Measurements from ENCODE around the gene ENO3.
A peak's percentile ranks its signal among the peaks of the same experiment; 100 is the strongest.

The ENO3 gene

DNA sequence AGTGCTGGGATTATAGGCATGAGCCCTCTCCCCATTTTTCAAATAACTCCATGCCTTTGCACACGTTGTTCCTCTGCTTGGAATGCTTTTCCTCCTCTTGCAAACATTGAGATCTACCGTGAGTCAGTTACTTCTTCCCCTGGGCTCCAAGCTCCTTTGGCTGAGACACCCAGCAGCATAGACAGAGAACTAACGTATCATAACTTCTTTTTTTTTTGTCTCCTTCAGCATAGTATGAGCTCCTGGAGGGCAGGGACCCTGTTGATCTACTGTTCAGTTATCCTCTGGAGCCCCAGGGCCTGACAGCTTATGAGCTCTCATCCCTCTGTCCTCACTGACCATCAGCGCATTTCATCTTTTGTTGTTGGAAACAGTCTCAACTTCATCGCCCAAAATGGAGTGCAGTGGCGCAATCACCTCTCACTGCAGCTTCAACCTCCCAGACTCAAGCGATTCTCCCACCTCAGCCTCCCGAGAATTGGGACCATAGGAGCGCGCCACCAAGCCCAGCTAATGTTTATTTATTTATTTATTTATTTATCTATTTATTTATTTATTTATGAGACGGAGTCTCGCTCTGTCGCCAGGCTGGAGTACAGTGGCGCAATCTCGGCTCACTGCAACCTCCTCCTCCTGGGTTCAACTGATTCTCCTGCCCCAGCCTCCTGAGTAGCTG is 14.5 kb downstream of the ENO3 start:
- Histone ChIP-seq H3K23ac (ENCODE audit: low read depth, low read length, poor library complexity) (no peak overlapping the region), H3K14ac (ENCODE audit: low read length) (no peak overlapping the region), H3K4me2 (ENCODE audit: insufficient read depth, low read length, poor library complexity, severe bottlenecking) (no peak overlapping the region), H2BK15ac (ENCODE audit: low read length) (no peak overlapping the region), H3K4me3 (ENCODE audit: low read length in 2 of 2) (no peak overlapping the region), H3K4ac (ENCODE audit: low read length) (no peak overlapping the region), H2AK5ac (ENCODE audit: low read depth, low read length) (no peak overlapping the region), H3K36me3 (replicated peaks in 1 of 2; ENCODE audit: control insufficient read depth in 2 of 2, insufficient read depth in 2 of 2, low read length in 2 of 2) (peaks cover 6 to 38% of the 10 kb centered on the region in 2 donors), H2AFZ (ENCODE audit: low read length) (no peak overlapping the region), H3K4me1 (ENCODE audit: control insufficient read depth in 2 of 2, insufficient read depth in 1 of 2, low read depth in 1 of 2, low read length in 2 of 2) (peaks cover 6 to 15% of the 10 kb centered on the region in 2 donors), H3K27ac (replicated peaks; ENCODE audit: low read length) (no peak overlapping the region), H4K91ac (ENCODE audit: low read depth, low read length, poor library complexity) (no peak overlapping the region), H2BK5ac (ENCODE audit: low read length) (no peak overlapping the region), H3K79me1 (ENCODE audit: low read depth, low read length) (peaks cover 2% of the 10 kb centered on the region), H2BK12ac (ENCODE audit: low read length) (no peak overlapping the region), H2BK120ac (ENCODE audit: low read depth, low read length) (no peak overlapping the region), H3K9me3 (replicated peaks in 1 of 2; ENCODE audit: control insufficient read depth in 2 of 2, insufficient read depth in 1 of 2, low read depth in 1 of 2, low read length in 2 of 2) (peaks cover 3 to 9% of the 10 kb centered on the region in 2 donors), H3K18ac (ENCODE audit: low read length) (no peak overlapping the region), H4K8ac (ENCODE audit: low read depth, low read length) (no peak overlapping the region), H3K27me3 (ENCODE audit: control insufficient read depth in 3 of 3, insufficient read depth in 3 of 3, low read depth in 1 of 3, low read length in 3 of 3) (no peaks in the 10 kb centered on the region), H3K9ac (ENCODE audit: low read depth, low read length, poor library complexity) (no peak overlapping the region)
- no peak for DNase-seq (ENCODE audit: low spot score)
- no CpG with 5 or more reads among the region's 15 CpGs for WGBS, 2 donors (ENCODE audit: extremely low coverage in 2 of 2, insufficient read length in 2 of 2, insufficient replicate concordance in 1 of 2)

DNA sequence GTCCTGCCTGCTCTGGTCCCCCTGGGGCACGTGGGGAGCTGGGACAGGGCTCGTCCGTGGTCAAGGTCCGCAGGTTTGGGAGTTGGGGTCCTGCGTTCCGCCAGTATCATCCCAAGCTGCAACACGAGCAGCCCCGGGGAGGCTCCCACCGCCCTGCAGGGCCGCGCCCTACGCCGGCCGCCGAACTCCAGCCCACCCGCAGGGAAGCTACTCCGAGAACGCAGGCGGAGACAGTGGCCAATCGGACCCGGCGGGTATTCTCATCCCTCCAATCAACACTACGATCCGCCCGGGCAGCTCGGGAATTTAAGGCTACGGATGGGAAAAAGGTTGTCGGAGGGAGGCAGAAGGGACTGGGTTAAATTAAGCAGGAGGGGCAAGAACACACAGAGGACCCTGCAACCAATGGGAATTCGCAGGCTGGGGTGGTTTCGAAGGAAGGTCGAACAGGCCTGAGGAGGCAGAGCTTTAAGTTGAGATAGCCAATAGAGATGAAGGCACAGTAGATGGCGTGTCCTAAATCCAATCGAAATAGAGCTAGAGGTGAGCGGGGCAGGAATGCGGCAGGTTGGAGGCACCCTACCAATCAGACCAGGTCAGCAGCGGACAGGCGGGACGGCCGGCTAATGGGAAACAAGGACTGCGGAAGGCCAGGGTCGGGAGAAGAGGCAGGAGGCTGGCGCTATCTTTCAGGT is 16.1 kb downstream of the ENO3 start:
- H4K91ac ChIP-seq (ENCODE audit: low read depth, low read length, poor library complexity): peak overlapping the region; percentile 69
- H3K9me3 ChIP-seq (replicated peaks in 1 of 2; ENCODE audit: control insufficient read depth in 2 of 2, insufficient read depth in 1 of 2, low read depth in 1 of 2, low read length in 2 of 2): peaks cover 3 to 9% of the 10 kb centered on the region in 2 donors
- H3K9ac ChIP-seq (ENCODE audit: low read depth, low read length, poor library complexity): peak overlapping the region; percentile 92
- DNase-seq (ENCODE audit: low spot score): peak; percentile 99
- no peak overlapping the region for H2BK12ac ChIP-seq (ENCODE audit: low read length)
- peak overlapping the region; percentile 97 for H2BK5ac ChIP-seq (ENCODE audit: low read length)
- H2BK15ac ChIP-seq (ENCODE audit: low read length): peak overlapping the region; percentile 98
- peak overlapping the region; percentile 98 for H3K27ac ChIP-seq (replicated peaks; ENCODE audit: low read length)
- peak overlapping the region; percentile 67 for H2BK120ac ChIP-seq (ENCODE audit: low read depth, low read length)
- peak overlapping the region; percentile 74 for H2AFZ ChIP-seq (ENCODE audit: low read length)
- peak overlapping the region; percentile 81 for H3K23ac ChIP-seq (ENCODE audit: low read depth, low read length, poor library complexity)
- H3K4me2 ChIP-seq (ENCODE audit: insufficient read depth, low read length, poor library complexity, severe bottlenecking): peak overlapping the region; percentile 95
- H3K4me1 ChIP-seq (ENCODE audit: control insufficient read depth in 2 of 2, insufficient read depth in 1 of 2, low read depth in 1 of 2, low read length in 2 of 2): peaks cover 6 to 15% of the 10 kb centered on the region in 2 donors
- H3K4me3 ChIP-seq (ENCODE audit: low read length in 2 of 2): peak overlapping the region; percentile 67 to 91
- no peaks in the 10 kb centered on the region for H3K27me3 ChIP-seq (ENCODE audit: control insufficient read depth in 3 of 3, insufficient read depth in 3 of 3, low read depth in 1 of 3, low read length in 3 of 3)
- peak overlapping the region; percentile 90 for H3K14ac ChIP-seq (ENCODE audit: low read length)
- H3K18ac ChIP-seq (ENCODE audit: low read length): peak overlapping the region; percentile 97
- peak overlapping the region; percentile 99 for H2AK5ac ChIP-seq (ENCODE audit: low read depth, low read length)
- no peak overlapping the region for H4K8ac ChIP-seq (ENCODE audit: low read depth, low read length)
- WGBS, 2 donors (ENCODE audit: extremely low coverage in 2 of 2, insufficient read length in 2 of 2, insufficient replicate concordance in 1 of 2): no CpG with 5 or more reads among the region's 42 CpGs
- H3K36me3 ChIP-seq (replicated peaks in 1 of 2; ENCODE audit: control insufficient read depth in 2 of 2, insufficient read depth in 2 of 2, low read length in 2 of 2): peaks cover 6 to 36% of the 10 kb centered on the region in 2 donors
- peaks cover 2% of the 10 kb centered on the region for H3K79me1 ChIP-seq (ENCODE audit: low read depth, low read length)
- peak overlapping the region; percentile 85 for H3K4ac ChIP-seq (ENCODE audit: low read length)

DNA sequence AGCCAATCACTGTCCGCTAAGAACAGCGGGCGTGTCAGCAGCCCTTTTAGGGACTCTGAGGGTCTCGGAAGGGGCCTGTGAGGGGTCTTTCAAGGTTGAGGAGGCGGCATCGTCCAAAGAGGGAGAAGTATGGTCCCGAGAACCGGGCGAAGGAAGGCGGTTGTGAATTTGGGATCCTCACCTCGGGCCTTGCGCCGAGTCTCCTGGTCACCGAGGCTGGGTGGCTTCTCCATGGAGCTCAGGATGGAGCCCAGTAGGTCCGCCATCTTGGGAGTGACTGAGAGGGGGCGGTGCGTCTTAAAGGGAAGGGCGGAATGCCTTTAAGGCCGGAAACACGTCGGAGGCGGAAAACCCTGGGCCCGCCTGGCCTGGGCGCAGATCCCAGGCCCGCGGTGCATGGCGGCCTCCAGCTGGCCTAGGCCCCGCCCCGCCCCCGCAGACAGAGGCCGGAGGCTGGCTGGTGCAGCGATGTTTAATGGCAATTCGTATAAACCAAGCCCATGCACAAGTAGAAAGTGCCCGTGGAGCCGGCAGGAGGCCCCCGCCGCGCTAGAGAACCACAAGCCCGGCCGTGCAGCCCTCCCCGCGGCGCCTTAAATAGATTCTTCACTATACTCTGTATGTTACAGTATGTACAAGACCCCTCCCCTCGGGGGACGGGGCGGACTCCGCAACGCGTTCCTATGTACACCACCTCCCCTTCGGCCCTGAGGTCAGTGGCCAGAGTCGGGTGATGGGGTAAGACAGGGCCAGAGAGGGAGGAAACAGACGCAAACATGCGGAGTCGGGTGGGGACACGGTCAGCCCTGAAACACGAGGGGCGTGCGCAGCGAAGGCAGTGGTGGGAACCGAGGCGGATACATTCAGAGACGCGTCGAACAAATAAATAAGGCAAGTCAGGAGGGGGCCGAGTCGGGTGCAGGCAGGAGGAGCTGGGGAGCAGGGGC is 16.9 kb downstream of the ENO3 start, which contains the start of gene SPAG7:
SPAG7 (minus strand) TSS at position 279 of the 947 bp plus-strand sequence; CDS start at position 266, 13 bp downstream.
- H3K23ac ChIP-seq (ENCODE audit: low read depth, low read length, poor library complexity): peak within 1 kb of the TSS; percentile 81
- peak within 1 kb of the TSS; percentile 99 for H2AK5ac ChIP-seq (ENCODE audit: low read depth, low read length)
- WGBS, 2 donors (ENCODE audit: extremely low coverage in 2 of 2, insufficient read length in 2 of 2, insufficient replicate concordance in 1 of 2): no CpG with 5 or more reads among the region's 66 CpGs
- peak within 1 kb of the TSS; percentile 98 for H3K27ac ChIP-seq (replicated peaks; ENCODE audit: low read length)
- peak within 1 kb of the TSS; percentile 97 for H2BK5ac ChIP-seq (ENCODE audit: low read length)
- peak within 1 kb of the TSS; percentile 90 for H3K4ac ChIP-seq (ENCODE audit: low read length)
- no peaks in the 10 kb centered on the region for H3K27me3 ChIP-seq (ENCODE audit: control insufficient read depth in 3 of 3, insufficient read depth in 3 of 3, low read depth in 1 of 3, low read length in 3 of 3)
- peaks cover 6 to 15% of the 10 kb centered on the region in 2 donors for H3K4me1 ChIP-seq (ENCODE audit: control insufficient read depth in 2 of 2, insufficient read depth in 1 of 2, low read depth in 1 of 2, low read length in 2 of 2)
- H4K8ac ChIP-seq (ENCODE audit: low read depth, low read length): peak within 1 kb of the TSS; percentile 99
- peak within 1 kb of the TSS; percentile 98 for H2BK15ac ChIP-seq (ENCODE audit: low read length)
- peak within 1 kb of the TSS; percentile 67 to 91 for H3K4me3 ChIP-seq (ENCODE audit: low read length in 2 of 2)
- H3K79me1 ChIP-seq (ENCODE audit: low read depth, low read length): peaks cover 2% of the 10 kb centered on the region
- H3K9ac ChIP-seq (ENCODE audit: low read depth, low read length, poor library complexity): peak within 1 kb of the TSS; percentile 94
- no peak within 1 kb of the TSS for H2BK12ac ChIP-seq (ENCODE audit: low read length)
- H3K36me3 ChIP-seq (replicated peaks in 1 of 2; ENCODE audit: control insufficient read depth in 2 of 2, insufficient read depth in 2 of 2, low read length in 2 of 2): peaks cover 8 to 32% of the 10 kb centered on the region in 2 donors
- H3K14ac ChIP-seq (ENCODE audit: low read length): peak within 1 kb of the TSS; percentile 94
- H2BK120ac ChIP-seq (ENCODE audit: low read depth, low read length): peak within 1 kb of the TSS; percentile 67
- H2AFZ ChIP-seq (ENCODE audit: low read length): peak within 1 kb of the TSS; percentile 84
- DNase-seq (ENCODE audit: low spot score): peak; percentile 99
- H3K18ac ChIP-seq (ENCODE audit: low read length): peak within 1 kb of the TSS; percentile 99
- H3K4me2 ChIP-seq (ENCODE audit: insufficient read depth, low read length, poor library complexity, severe bottlenecking): peak within 1 kb of the TSS; percentile 95
- H3K9me3 ChIP-seq (replicated peaks in 1 of 2; ENCODE audit: control insufficient read depth in 2 of 2, insufficient read depth in 1 of 2, low read depth in 1 of 2, low read length in 2 of 2): peaks cover 3 to 9% of the 10 kb centered on the region in 2 donors
- H4K91ac ChIP-seq (ENCODE audit: low read depth, low read length, poor library complexity): peak within 1 kb of the TSS; percentile 69

Data from neuronal stem cell (in vitro differentiated cells).